GM23248 (cell line): ENCODE data around the gene PHKG2.

Source experiments
- EZH2 ChIP-seq: fragments of 200-600 bp; sonication (generic); IDR thresholded peaks from 2 replicates; pipeline ENCODE4 v1.6.1; 2018; ENCODE audit warnings: antibody characterized with exemption, mild to moderate bottlenecking; ENCODE audit not compliant: insufficient read depth, poor library complexity, severe bottlenecking
- EZH2phosphoT487 ChIP-seq: fragments of 200-600 bp; sonication (generic); IDR thresholded peaks from 2 replicates; pipeline ENCODE4 v1.6.1; 2018; ENCODE audit warnings: antibody characterized with exemption, moderate library complexity, mild to moderate bottlenecking, low read depth; ENCODE audit not compliant: insufficient read depth

DNA sequence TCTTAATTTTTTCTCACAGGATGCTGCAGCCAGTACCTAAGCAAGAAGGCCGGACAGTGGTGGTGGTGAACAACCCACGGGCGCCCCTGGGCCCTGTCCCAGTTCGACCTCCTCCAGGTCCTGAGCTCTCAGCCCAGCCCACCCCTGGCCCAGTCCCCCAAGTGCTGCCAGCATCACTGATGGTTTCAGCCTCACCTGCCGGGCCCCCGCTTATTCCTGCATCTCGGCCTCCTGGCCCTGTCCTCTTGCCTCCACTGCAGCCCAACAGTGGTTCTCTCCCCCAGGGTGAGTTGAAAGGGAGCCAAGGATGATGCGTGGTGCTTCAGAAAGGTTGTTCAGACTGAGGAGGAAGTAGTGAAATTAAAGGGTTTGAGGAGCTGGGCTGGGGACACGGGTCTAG is 27.5 kb upstream of the PHKG2 start:
- TF ChIP-seq EZH2 (no peak), EZH2phosphoT487 (no peak)
